SKM-1 treated with dmso at 0.1 percent for 144 hours (cell line): ENCODE results near the gene AGPAT2.

Experiments used
- DNase-seq: peaks from one replicate; lab custom pipeline; 2025; ENCODE audit not compliant: unreplicated experiment; lab: John Stamatoyannopoulos, UW

The AGPAT2 gene

GRCh38 chr9:136662656-136663581, 24.3 kb downstream of the AGPAT2 start, which contains the start of gene EGFL7:
Gene EGFL7, plus strand, starts transcription at chr9:136662916. Its CDS starts 5,367 bp downstream, at chr9:136668283.
- DNase-seq = no peak

GRCh38 chr9:136662326-136662655, 25.0 kb downstream of the AGPAT2 start:
- DNase-seq = no peak

- DNase-seq = no peak
These were observed 25.5 kb downstream of the AGPAT2 start for GRCh38 chr9:136661641-136662325.

- no peak for DNase-seq
These were observed 26.2 kb downstream of the AGPAT2 start for GRCh38 chr9:136660971-136661550.

- DNase-seq = no peak
These were observed 27.1 kb downstream of the AGPAT2 start for GRCh38 chr9:136659861-136660784.

GRCh38 chr9:136658849-136659535, 28.3 kb downstream of the AGPAT2 start:
- DNase-seq = no peak

- no peak for DNase-seq
These were observed 29.0 kb downstream of the AGPAT2 start for GRCh38 chr9:136657974-136658848.

GRCh38 chr9:136656795-136657611, 30.3 kb downstream of the AGPAT2 start:
- peak; percentile 8 for DNase-seq

- DNase-seq = no peak
These were observed 31.0 kb downstream of the AGPAT2 start for GRCh38 chr9:136656183-136656738.

GRCh38 chr9:136655536-136656182, 31.6 kb downstream of the AGPAT2 start:
- no peak for DNase-seq

GRCh38 chr9:136654820-136655535, 32.3 kb downstream of the AGPAT2 start:
- no peak for DNase-seq

GRCh38 chr9:136653323-136654079, 33.8 kb downstream of the AGPAT2 start:
- DNase-seq = no peak

GRCh38 chr9:136651860-136652259, 35.4 kb downstream of the AGPAT2 start:
- DNase-seq = no peak

GRCh38 chr9:136650648-136651047, 36.6 kb downstream of the AGPAT2 start:
- DNase-seq = no peak

GRCh38 chr9:136650021-136650420, 37.2 kb downstream of the AGPAT2 start:
- no peak for DNase-seq

GRCh38 chr9:136648751-136649150, 38.5 kb downstream of the AGPAT2 start:
- DNase-seq = no peak
